SK-N-SH (cell line): Measurements from ENCODE around the gene TCTN1. TPM values are rescaled to one million over a fixed set of nuclear protein-coding genes. Genes with fewer than 3 reads are reported as not detected.

Experiments
- CTCF ChIA-PET: fragments of 300-600, 350-600 bp; formaldehyde crosslinking; extraction: SDS; loops from one replicate; lab custom pipeline; 2021; lab: Yijun Ruan, JAX
- POLR2A ChIA-PET: fragments of 350-600 bp; sonication (Branson Sonifier 250); formaldehyde crosslinking; extraction: SDS; loops from one replicate; lab custom pipeline; 2020; ENCODE audit warnings: antibody characterized with exemption, inconsistent platforms; lab: Yijun Ruan, JAX
- DNase-seq: peaks from one replicate; pipeline ENCODE4 v3.0.0; 2012
- H2AFZ ChIP-seq: fragments of 200-600 bp; sonication (generic); 2 replicates; pipeline ENCODE4 v1.8.1; 2016; ENCODE audit warnings: antibody characterized with exemption, mild to moderate bottlenecking, low read depth
- H3F3A ChIP-seq: fragments of 200-600 bp; sonication (generic); replicated peaks from 2 replicates; pipeline ENCODE3; 2016; ENCODE audit warnings: antibody characterized with exemption, mild to moderate bottlenecking; ENCODE audit not compliant: insufficient read depth
- H3K27ac ChIP-seq, 2 experiments: fragments of 200-500 bp in 1 of 2; fragments of 200-600 bp in 1 of 2; sonication (Bioruptor generic) in 1 of 2; sonication (generic), shearing (Covaris generic) in 1 of 2; 2 replicates each; pipeline versions ENCODE4 v1.5.1 to v1.6.1; 2014 to 2016; ENCODE audit warnings: low read depth in 2 of 2, inconsistent platforms in 1 of 2, low read length in 1 of 2, mild to moderate bottlenecking in 1 of 2, mixed read lengths in 1 of 2
- H3K27me3 ChIP-seq: fragments of 200-600 bp; sonication (generic), shearing (Covaris generic); 2 replicates; pipeline ENCODE4 v1.6.1; 2016; ENCODE audit warnings: mixed run types; ENCODE audit not compliant: insufficient read depth
- H3K36me3 ChIP-seq, 2 experiments: fragments of 200-500 bp in 1 of 2; fragments of 200-600 bp in 1 of 2; sonication (Bioruptor generic) in 1 of 2; sonication (generic) in 1 of 2; replicated peaks in 1 of 2; 2 replicates each; pipeline versions ENCODE3 to v1.5.1; 2014 to 2016; ENCODE audit warnings: low read length in 1 of 2, mild to moderate bottlenecking in 1 of 2; ENCODE audit not compliant: insufficient read depth in 2 of 2, control insufficient read depth in 1 of 2
- H3K4me1 ChIP-seq, 2 experiments: fragments of 200-500 bp in 1 of 2; fragments of 200-600 bp in 1 of 2; sonication (Bioruptor generic) in 1 of 2; sonication (generic), shearing (Covaris generic) in 1 of 2; 2 replicates each; pipeline versions ENCODE4 v1.5.1 to v1.6.1; 2014 to 2016; ENCODE audit warnings: low read depth in 1 of 2, low read length in 1 of 2, mixed run types in 1 of 2; ENCODE audit not compliant: insufficient read depth in 2 of 2, control insufficient read depth in 1 of 2
- H3K4me2 ChIP-seq: fragments of 200-600 bp; sonication (generic), shearing (Covaris generic); 2 replicates; pipeline ENCODE4 v1.6.1; 2017; ENCODE audit warnings: mixed run types
- H3K4me3 ChIP-seq, 2 experiments: fragments of 200-500 bp in 1 of 2; fragments of 200-600 bp in 1 of 2; sonication (Bioruptor generic) in 1 of 2; sonication (generic), shearing (Covaris generic) in 1 of 2; 2 replicates each; pipeline versions ENCODE4 v1.5.1 to v1.8.1; 2014 to 2016; ENCODE audit warnings: low read depth in 2 of 2, inconsistent platforms in 1 of 2, low read length in 1 of 2, mild to moderate bottlenecking in 1 of 2, mixed read lengths in 1 of 2, moderate library complexity in 1 of 2
- H3K79me2 ChIP-seq: fragments of 200-600 bp; sonication (generic); 2 replicates; pipeline ENCODE4 v1.8.1; 2017; ENCODE audit warnings: mild to moderate bottlenecking; ENCODE audit not compliant: insufficient read depth
- H3K9ac ChIP-seq: fragments of 200-600 bp; sonication (generic); 2 replicates; pipeline ENCODE4 v1.6.1; 2017; ENCODE audit warnings: mixed run types
- H3K9me2 ChIP-seq: fragments of 200-600 bp; sonication (generic); 2 replicates; pipeline ENCODE4 v1.6.1; 2017; ENCODE audit warnings: mixed run types
- H3K9me3 ChIP-seq: fragments of 200-600 bp; sonication (generic); 2 replicates; pipeline ENCODE4 v1.6.1; 2017; ENCODE audit warnings: mixed run types, mild to moderate bottlenecking, moderate library complexity
- H4K20me1 ChIP-seq: fragments of 200-600 bp; sonication (generic); 2 replicates; pipeline ENCODE4 v1.6.1; 2017; ENCODE audit warnings: mild to moderate bottlenecking, mixed run types; ENCODE audit not compliant: insufficient read depth
- EP300 ChIP-seq, 2 experiments: IDR thresholded peaks; 2 replicates each; pipeline versions ENCODE4 v1.4.0 to v1.6.1; 2012; ENCODE audit warnings: borderline replicate concordance in 1 of 2, low read depth in 1 of 2, low read length in 1 of 2
- EZH2phosphoT487 ChIP-seq: fragments of 200-600 bp; sonication (generic); IDR thresholded peaks from 2 replicates; pipeline ENCODE4 v1.6.1; 2017; ENCODE audit warnings: low read depth, mixed run types, mild to moderate bottlenecking, antibody characterized with exemption, moderate library complexity, borderline replicate concordance
- FOXM1 ChIP-seq: IDR thresholded peaks from 2 replicates; pipeline ENCODE4 v1.4.0; 2012; ENCODE audit warnings: low read depth, mild to moderate bottlenecking
- GABPA ChIP-seq: IDR thresholded peaks from 2 replicates; pipeline ENCODE4 v1.4.0; 2012; ENCODE audit warnings: low read depth, mild to moderate bottlenecking
- MEF2A ChIP-seq: IDR thresholded peaks from 2 replicates; pipeline ENCODE4 v1.4.0; 2012; ENCODE audit warnings: low read depth, borderline replicate concordance
- MXI1 ChIP-seq: IDR thresholded peaks from 2 replicates; pipeline ENCODE4 v1.6.1; 2012; ENCODE audit warnings: mild to moderate bottlenecking, low read depth, low read length, improper control_type of control experiment
- PBX3 ChIP-seq: IDR thresholded peaks from 2 replicates; pipeline ENCODE4; 2012
- POLR2AphosphoS5 ChIP-seq: IDR thresholded peaks from 2 replicates; pipeline ENCODE4 v1.6.1; 2012; ENCODE audit warnings: low read depth, low read length
- REST ChIP-seq: IDR thresholded peaks from 2 replicates; pipeline ENCODE4 v1.6.1; 2012; ENCODE audit warnings: mild to moderate bottlenecking, low read depth, low read length, moderate library complexity
- RXRA ChIP-seq: IDR thresholded peaks from 2 replicates; pipeline ENCODE4 v1.4.0; 2012; ENCODE audit warnings: low read depth, mild to moderate bottlenecking, borderline replicate concordance
- SIN3A ChIP-seq: IDR thresholded peaks from 2 replicates; pipeline ENCODE4 v1.6.1; 2012; ENCODE audit warnings: low read depth, mild to moderate bottlenecking, low read length, moderate library complexity, borderline replicate concordance
- SMC3 ChIP-seq: IDR thresholded peaks from 2 replicates; pipeline ENCODE4 v1.6.1; 2012; ENCODE audit warnings: low read depth, low read length, improper control_type of control experiment
- TAF1 ChIP-seq: IDR thresholded peaks from 2 replicates; pipeline ENCODE4 v1.6.1; 2012; ENCODE audit warnings: low read depth, mild to moderate bottlenecking, low read length, moderate library complexity, borderline replicate concordance
- WGBS: methylation state at CpG from one replicate; pipeline ENCODE4 v1.1.6; 2017; ENCODE audit warnings: low lambda C conversion rate; 5-methylcytosine and 5-hydroxymethylcytosine counted together
- polyA plus RNA-seq, 3 experiments: library from polyadenylated mRNA; depleted of rRNA; stranded (reverse); fragments of >200 nt; gene quantifications; 2 replicates each; pipeline ENCODE4 v1.2.3, GENCODE V29; 2012
- TF ChIP-seq, protein P1 (sequence below): IDR thresholded peaks from 2 replicates; pipeline ENCODE4 v1.4.0; 2012; ENCODE audit warnings: low read depth
- TF ChIP-seq, protein P2 (sequence below): fragments of 150-350 bp; IDR thresholded peaks from 2 replicates; pipeline ENCODE4 v1.6.1; 2016; ENCODE audit warnings: mild to moderate bottlenecking, low read depth, low read length
- TF ChIP-seq, protein P3 (sequence below): fragments of 200-600 bp; sonication (generic); IDR thresholded peaks from 2 replicates; pipeline ENCODE4 v1.6.1; 2017; ENCODE audit warnings: antibody characterized with exemption, mild to moderate bottlenecking, moderate library complexity

Gene TCTN1
- polyA plus RNA-seq, 1 of the 3 experiments (the other 2 are of a cell fraction): 40.2 TPM

DNA sequence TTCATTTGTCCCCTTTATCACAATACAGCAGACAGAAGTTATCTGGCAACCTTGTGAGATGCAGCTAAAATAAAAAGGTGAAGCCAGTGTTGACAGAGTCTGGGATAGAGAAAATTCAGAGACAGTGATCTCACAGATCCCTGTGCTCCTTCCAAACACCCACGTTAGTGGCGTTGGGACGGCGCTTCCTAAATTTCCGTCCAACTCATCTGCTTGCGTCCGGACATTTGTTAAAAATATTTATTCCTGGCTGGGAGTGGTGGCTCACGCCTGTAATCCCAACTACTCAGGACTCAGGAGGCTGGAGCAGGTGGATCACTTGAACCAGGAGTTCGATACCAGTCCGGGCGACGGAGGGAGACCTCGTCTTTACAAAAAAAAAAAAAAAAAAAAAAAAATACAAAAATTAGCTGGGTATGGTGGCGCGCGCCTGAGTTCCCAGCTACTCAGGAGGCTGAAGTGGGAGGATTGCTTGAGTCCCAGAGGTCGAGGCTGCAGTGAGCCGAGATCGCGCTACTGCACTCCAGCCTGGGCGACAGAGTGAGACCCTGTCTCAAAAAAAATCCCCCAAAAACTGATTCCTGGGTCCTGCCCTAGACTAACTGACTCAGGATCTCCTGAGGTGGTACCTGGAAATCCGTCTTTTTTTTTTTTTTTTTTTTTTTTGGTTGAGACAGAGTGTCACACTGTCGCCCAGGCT, 708 bp upstream of the TCTN1 start:
- WGBS: 78% methylated on average over 23 of the region's 23 CpGs
- Histone ChIP-seq H3K9ac (peak overlapping the region; percentile 76), H3F3A (no peaks in the 10 kb centered on the region), H3K79me2 (peaks cover 12% of the 10 kb centered on the region), H3K4me1 (peaks cover 2 to 12% of the 10 kb centered on the region in 2 experiments; a peak in 3 of 4 replicates), H3K4me2 (peak overlapping the region; percentile 94), H3K9me2 (no peaks in the 10 kb centered on the region), H3K27ac (peak overlapping the region in 1 of 2 experiments; percentile 4; a peak in 1 of 4 replicates), H3K4me3 (peak overlapping the region; percentile 64 to 70), H3K9me3 (no peaks in the 10 kb centered on the region), H3K27me3 (no peaks in the 10 kb centered on the region), H2AFZ (peak overlapping the region; percentile 89), H3K36me3 (no peaks in the 10 kb centered on the region), H4K20me1 (no peaks in the 10 kb centered on the region)
- POLR2A ChIA-PET: interaction anchor here (0.6 to 1.5 kb wide), 5 partner anchors 18 to 189 kb away, joined by 3 to 8 read pairs (median 4); partner anchors contain the start of genes FAM216A, GPN3 and PPP1CC
- no peak for TF ChIP-seq EP300 (IDR thresholded peaks at IDR 0.05; ENCODE audit: borderline replicate concordance in 1 of 2, low read depth in 1 of 2, low read length in 1 of 2)
- no peak for TF ChIP-seq SMC3
- TF ChIP-seq EZH2phosphoT487: no peak
- no peak for TF ChIP-seq RXRA
- TF ChIP-seq TAF1: no peak
- CTCF ChIA-PET: interaction anchor here (0.7 to 4.3 kb wide), 6 partner anchors 10 to 275 kb away, joined by 3 to 30 read pairs (median 5); partner anchors contain the start of gene ARPC3
- DNase-seq: no peak

GRCh38 chr12:110615171-110615570, 1.2 kb downstream of the TCTN1 start:
- Histone ChIP-seq H3K9ac (peak overlapping the region; percentile 76; the same call in 1 of the 2 replicates), H3K9me2 (no peaks in the 10 kb centered on the region), H3K4me3 (peak overlapping the region in 1 of 2 experiments; percentile 70; a peak in 1 of 4 replicates), H3K36me3 (no peaks in the 10 kb centered on the region), H3F3A (no peaks in the 10 kb centered on the region), H3K4me2 (0 out of 2 replicates have a peak overlapping the region, but pooled peaks have one; percentile 94), H3K79me2 (peaks cover 12% of the 10 kb centered on the region), H3K4me1 (peaks cover 2 to 12% of the 10 kb centered on the region in 2 experiments; a peak in 3 of 4 replicates), H2AFZ (no peak overlapping the region), H3K27ac (no peak overlapping the region), H3K9me3 (no peaks in the 10 kb centered on the region), H4K20me1 (no peaks in the 10 kb centered on the region), H3K27me3 (no peaks in the 10 kb centered on the region)
- POLR2A ChIA-PET: no interaction called here
- CTCF ChIA-PET: interaction anchor here (0.6 to 4.3 kb wide), 4 partner anchors 14 to 212 kb away, joined by 3 to 30 read pairs (median 4); partner anchors contain the start of gene ARPC3
- no peak for DNase-seq
- 87% methylated on average over 8 of the region's 8 CpGs for WGBS
- TF ChIP-seq, protein P1, sequence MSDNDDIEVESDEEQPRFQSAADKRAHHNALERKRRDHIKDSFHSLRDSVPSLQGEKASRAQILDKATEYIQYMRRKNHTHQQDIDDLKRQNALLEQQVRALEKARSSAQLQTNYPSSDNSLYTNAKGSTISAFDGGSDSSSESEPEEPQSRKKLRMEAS: no peak
- TF ChIP-seq, protein P2, sequence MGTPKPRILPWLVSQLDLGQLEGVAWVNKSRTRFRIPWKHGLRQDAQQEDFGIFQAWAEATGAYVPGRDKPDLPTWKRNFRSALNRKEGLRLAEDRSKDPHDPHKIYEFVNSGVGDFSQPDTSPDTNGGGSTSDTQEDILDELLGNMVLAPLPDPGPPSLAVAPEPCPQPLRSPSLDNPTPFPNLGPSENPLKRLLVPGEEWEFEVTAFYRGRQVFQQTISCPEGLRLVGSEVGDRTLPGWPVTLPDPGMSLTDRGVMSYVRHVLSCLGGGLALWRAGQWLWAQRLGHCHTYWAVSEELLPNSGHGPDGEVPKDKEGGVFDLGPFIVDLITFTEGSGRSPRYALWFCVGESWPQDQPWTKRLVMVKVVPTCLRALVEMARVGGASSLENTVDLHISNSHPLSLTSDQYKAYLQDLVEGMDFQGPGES: no peak
- no peak for TF ChIP-seq PBX3
- TF ChIP-seq, protein P3, sequence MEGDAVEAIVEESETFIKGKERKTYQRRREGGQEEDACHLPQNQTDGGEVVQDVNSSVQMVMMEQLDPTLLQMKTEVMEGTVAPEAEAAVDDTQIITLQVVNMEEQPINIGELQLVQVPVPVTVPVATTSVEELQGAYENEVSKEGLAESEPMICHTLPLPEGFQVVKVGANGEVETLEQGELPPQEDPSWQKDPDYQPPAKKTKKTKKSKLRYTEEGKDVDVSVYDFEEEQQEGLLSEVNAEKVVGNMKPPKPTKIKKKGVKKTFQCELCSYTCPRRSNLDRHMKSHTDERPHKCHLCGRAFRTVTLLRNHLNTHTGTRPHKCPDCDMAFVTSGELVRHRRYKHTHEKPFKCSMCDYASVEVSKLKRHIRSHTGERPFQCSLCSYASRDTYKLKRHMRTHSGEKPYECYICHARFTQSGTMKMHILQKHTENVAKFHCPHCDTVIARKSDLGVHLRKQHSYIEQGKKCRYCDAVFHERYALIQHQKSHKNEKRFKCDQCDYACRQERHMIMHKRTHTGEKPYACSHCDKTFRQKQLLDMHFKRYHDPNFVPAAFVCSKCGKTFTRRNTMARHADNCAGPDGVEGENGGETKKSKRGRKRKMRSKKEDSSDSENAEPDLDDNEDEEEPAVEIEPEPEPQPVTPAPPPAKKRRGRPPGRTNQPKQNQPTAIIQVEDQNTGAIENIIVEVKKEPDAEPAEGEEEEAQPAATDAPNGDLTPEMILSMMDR: no peak
- TF ChIP-seq MXI1: no peak
- TF ChIP-seq POLR2AphosphoS5: no peak
- no peak for TF ChIP-seq REST
- TF ChIP-seq GABPA: no peak
- TF ChIP-seq FOXM1: no peak
- no peak for TF ChIP-seq RXRA
- no peak for TF ChIP-seq SIN3A
- TF ChIP-seq MEF2A: no peak
